HG03064 (cell line): ENCODE results near the gene GPC6.

ENCODE experiments used
- ATAC-seq: cut with Tn5 transposase; IDR thresholded peaks from one replicate; pipeline ENCODE4 v1.9.1; 2021; ENCODE audit warnings: low read depth; ENCODE audit not compliant: unreplicated experiment

Gene GPC6

DNA sequence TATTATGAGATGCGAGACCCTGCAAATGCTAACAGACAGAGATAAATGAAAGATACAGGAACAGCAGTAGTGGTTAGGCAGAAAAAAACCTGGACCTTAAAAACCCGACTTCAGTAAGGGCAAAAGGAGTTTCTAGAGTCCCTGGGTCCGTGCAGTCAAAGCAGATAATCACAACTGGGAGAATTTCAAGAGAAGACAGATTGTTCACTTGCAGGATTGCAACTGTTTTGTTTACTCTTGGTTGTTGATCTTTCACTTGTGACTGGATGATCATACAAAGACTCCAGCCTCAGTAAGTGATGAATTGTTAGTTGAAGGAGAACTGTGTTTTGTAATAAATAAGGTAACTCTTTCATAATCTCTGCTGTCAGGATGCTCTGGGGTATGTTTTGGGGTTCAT, 135.1 kb downstream of the GPC6 start:
- no peak for ATAC-seq

GRCh38 chr13:93364166-93364565, 137.6 kb downstream of the GPC6 start:
- no peak for ATAC-seq

DNA sequence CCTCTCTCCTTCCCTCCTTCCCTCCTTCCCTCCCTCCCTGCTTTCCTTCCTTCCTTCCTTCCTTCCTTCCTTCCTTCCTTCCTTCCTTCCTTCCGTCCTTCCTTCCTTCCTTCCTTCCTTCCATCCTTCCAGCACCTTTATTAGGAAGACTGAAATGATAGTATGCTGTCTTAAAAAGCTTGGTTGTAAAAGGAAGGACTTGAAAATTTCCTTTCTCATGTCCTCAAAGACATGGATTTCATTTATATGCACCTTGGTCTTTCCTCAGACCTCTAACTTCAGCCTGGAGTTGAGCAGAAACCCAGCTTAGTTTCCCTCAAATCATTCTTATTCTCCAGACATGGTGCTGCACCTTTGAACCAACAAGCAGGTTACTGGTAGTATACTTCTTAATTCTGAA, 141.7 kb downstream of the GPC6 start:
- no peak for ATAC-seq

GRCh38 chr13:93368718-93369117, 142.1 kb downstream of the GPC6 start:
- no peak for ATAC-seq

DNA sequence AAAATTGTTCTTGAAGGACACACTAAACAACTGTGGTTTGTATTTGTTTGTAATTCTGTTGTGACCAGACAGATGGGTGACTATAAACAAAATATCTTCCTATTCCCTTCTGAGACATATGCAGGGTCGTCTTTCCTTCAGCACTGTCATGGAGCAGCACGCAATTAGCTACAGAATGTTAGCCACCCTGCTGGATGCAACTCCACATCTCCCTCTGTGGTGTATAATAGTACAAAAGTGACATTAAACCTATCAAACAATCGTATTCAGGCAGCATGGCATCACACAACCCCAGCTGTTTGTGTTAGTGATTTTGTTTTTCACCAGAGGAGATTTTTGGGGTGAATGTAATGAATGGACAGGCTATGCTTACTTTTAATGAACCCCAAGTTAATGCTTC, 146.2 kb downstream of the GPC6 start:
- no peak for ATAC-seq

DNA sequence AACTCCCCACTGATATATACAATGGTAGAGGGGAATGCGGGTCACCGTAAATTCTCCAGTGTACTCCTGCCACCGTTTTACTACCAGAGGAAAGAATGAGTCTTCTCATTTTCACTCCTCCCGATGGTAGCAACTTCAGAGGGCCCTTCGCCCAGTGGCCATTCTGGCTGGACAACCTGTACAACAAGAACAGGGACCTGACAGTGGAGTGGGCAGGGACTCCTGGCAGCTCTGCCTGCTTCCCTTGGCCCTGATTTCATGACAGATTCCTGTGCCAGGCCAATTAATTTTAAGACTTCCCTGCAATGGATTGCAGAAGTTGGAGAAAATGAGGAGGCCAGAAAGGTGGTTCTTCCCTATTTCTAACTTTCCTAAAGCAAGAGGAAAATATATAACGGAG, 148.9 kb downstream of the GPC6 start:
- no peak for ATAC-seq

DNA sequence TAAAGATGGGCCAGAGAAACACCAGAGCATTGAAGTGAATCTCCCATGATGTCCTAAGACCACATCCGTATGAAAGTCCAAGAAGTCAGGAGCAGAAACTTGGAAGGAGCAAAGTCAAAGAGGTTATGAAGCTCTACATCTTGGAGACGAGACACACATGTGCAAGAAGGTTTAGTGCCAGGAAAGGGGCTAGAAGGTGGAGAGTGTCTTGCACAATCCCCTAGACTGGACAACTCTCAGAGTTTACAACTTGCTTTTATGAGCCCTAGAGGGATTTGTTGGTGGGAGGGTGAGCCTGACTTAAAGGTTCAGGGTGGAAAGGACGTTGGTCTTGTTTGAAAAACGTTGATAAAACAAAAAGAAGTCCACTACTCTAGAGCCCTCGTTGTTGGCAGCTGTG, 150.6 kb downstream of the GPC6 start:
- ATAC-seq, result no peak

DNA sequence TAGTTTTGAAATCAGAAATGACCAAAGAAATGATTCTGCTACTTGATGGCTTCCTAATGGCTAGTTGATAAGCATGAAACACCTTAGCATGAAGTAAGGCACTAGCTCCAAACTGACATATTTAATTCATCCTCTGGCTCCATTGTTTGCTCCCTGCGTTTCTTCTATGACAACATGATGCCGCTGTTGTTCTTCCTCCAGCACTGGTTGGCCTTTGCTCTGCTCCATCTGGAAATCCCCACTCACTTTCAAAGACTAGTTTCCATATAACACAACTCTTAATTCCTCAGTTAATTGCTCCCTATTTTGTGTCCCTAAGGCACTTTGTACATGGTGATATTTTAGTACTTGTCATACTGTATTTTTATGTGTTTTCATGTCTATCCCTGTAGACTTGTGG, 151.6 kb downstream of the GPC6 start:
- no peak for ATAC-seq

GRCh38 chr13:93386116-93386515, 159.5 kb downstream of the GPC6 start:
- no peak for ATAC-seq

DNA sequence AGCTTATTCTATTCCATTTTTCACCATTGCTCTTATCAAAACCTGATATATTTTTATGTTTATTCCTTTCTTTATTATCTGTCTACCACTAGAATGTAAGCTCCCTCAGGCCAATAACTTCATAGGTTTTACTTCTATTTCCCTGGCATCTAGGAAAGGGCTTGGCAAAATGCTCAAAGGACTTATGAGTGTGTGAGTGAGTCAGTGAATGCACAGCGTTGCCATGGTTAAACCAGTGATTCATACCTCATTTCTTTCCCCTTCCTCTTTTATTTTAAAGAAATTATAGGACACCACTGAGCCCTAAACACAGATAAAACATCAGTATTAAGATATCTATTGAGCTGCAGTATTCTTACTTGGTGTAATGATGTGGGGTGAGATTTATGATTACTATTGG, 162.1 kb downstream of the GPC6 start:
- ATAC-seq, result no peak

GRCh38 chr13:93397619-93398018, 171.0 kb downstream of the GPC6 start:
- no peak for ATAC-seq

- no peak for ATAC-seq
These were observed 171.8 kb downstream of the GPC6 start for GRCh38 chr13:93398167-93399035.

- ATAC-seq, result no peak
These were observed 172.6 kb downstream of the GPC6 start for GRCh38 chr13:93399212-93399611.

DNA sequence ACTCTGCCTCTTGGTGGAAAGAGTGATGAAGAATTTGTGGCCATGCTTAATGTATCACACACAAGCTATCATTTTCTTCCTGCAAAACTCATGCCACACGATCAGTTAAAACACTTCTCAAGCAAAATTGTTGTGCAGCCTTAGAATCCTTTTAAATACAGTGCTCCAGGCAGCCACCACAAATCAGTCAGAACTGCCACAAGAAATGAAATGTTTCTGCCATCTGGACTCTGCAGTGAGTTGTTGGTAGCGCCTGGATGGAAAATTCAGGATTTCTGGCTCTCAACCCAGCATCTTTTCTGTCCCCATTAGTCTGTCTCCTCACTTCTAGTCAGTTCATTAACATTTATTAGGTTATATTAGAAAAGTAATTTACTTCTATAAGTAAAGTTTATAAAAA, 179.5 kb downstream of the GPC6 start:
- ATAC-seq, result no peak

GRCh38 chr13:93407551-93407950, 180.9 kb downstream of the GPC6 start:
- ATAC-seq, result no peak

DNA sequence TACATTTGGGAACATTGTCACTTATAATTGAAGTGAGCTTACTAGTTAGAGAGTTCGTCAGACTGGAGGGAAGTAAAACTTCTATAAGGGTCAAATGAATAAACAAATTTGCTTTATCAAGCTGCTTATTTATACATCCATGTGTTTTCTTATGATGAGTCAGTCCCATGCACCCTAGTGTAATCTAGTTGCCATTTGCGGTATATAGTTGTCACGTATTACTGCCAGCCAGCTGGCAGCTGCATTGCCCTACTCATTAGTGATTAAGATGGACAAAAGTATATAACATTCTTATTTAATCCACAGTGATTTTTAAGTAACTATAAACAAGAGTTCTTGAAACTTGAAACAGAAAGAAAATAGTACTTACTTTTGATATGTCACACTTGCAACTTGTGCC, 182.4 kb downstream of the GPC6 start:
- ATAC-seq, result no peak

DNA sequence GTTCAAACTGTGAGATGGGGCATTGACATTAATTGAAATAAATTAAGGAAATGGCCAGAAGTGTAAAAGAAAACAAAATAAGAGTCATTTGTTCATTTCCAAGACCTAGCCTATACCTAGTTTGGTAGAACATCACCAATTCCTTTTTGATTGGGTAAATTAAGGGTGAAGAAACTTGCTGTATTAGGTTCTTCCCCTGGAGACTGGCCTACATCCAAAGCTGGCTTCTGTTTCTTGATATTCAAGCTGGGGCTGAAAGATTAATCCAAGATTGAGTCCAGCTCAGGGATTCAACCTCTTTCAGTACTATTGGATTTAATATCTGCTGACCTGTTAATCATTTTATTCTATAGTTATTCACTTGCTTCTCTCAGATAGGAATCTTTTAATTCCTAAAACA, 183.2 kb downstream of the GPC6 start:
- ATAC-seq, result no peak

DNA sequence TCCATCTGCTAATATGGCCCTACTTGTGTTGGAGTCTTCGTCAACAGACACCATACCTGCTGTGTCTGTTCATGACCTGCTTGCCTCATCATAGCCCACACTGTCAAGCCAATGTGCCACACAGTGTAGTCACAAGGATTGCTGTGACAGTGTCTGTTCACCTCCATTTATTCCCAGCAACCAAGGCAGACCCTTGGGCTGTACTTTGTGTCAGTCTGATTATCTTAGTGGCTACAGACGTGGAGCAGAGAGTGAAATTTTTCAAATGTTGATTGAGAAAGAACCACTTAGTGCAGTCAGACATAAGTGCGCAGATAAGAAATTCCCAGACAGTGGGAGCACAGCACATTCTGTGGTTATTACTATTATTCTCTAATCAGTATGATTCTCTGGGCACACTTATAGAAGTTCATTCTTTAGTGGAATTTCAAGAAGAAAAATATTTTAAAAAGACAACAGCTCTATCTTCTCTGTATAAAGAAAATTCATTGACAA, 184.6 kb downstream of the GPC6 start:
- no peak for ATAC-seq

DNA sequence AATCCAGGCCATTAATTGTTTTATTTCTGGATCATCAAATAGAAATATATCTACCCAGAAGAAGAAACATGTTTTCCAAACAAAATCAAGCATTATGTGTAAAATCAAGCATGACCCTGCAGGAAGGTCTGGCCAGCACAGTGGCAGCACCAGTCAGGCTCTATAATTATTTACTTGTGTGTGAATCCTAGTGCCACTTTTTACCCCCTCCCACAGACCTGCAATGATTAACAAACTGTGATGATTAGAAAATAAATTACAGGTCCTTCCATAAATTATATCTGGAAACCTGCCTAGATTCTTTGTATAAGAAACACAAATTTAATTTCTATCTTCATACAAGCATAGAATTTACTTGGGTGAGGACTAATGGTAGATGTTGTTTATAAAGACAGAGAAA, 186.1 kb downstream of the GPC6 start:
- ATAC-seq, result no peak

GRCh38 chr13:93413972-93414717, 187.5 kb downstream of the GPC6 start:
- no peak for ATAC-seq

DNA sequence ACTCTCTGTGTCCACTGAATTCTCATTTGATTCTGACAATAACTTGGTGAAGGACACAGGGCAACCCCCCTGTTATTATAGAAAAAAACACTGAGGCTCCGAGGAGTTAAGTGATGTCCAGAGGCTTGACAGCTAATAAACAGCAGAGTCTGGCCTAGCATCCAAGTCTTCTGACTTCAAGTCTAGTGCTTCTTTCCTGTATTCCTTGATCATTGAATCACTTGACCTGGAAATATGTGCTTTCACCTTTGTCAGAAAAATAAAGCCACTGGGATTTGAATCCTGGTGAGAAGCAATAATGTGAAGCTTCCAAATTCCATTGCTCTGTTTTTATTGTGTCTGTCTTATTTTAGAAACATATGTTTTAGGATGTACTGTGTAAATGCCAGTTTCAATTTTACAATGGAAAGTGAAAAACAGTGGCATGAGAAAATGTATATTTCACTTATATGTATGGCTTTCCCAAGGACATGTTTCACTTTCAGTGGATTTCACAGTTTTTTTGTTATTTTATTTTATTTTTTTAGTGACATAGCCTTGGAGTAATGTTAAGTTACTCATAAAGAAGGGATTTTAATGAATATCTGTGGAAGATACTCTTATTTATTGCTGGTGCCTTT, 190.2 kb downstream of the GPC6 start:
- no peak for ATAC-seq
